PFSK-1 (cell line): ENCODE results near the gene CCDC106.

Source experiments
- POLR2AphosphoS5 ChIP-seq: IDR thresholded peaks from 2 replicates; pipeline ENCODE4 v1.6.1; 2012; ENCODE audit warnings: low read depth, mild to moderate bottlenecking, control low read depth, low read length, moderate library complexity
- REST ChIP-seq, 2 experiments: IDR thresholded peaks; 2 replicates each; pipeline versions ENCODE4 v1.6.1 to v1.8.0; 2011 to 2012; ENCODE audit warnings: low read depth in 2 of 2, low read length in 2 of 2, control low read depth in 1 of 2, inconsistent platforms in 1 of 2, mild to moderate bottlenecking in 1 of 2, moderate library complexity in 1 of 2; ENCODE audit not compliant: insufficient read depth in 1 of 2
- SIN3A ChIP-seq: IDR thresholded peaks from 2 replicates; pipeline ENCODE4 v1.6.1; 2012; ENCODE audit warnings: mild to moderate bottlenecking, low read length, moderate library complexity, borderline replicate concordance; ENCODE audit not compliant: insufficient read depth
- TAF1 ChIP-seq: IDR thresholded peaks from 2 replicates; pipeline ENCODE4 v1.6.1; 2012; ENCODE audit warnings: low read length, control low read depth, borderline replicate concordance; ENCODE audit not compliant: insufficient read depth

- TF ChIP-seq REST (IDR thresholded peaks at IDR 0.05; ENCODE audit: insufficient read depth in 1 of 2, low read depth in 2 of 2, low read length in 2 of 2) (no peak), POLR2AphosphoS5 (no peak), TAF1 (no peak), SIN3A (no peak)
Measured at GRCh38 chr19:55650602-55651230, 2.7 kb downstream of the CCDC106 start.
